GM21619 (cell line): ENCODE results near the gene PSPN.

Source experiments
- ATAC-seq: cut with Tn5 transposase; IDR thresholded peaks from one replicate; pipeline ENCODE4 v1.9.1; 2021; ENCODE audit not compliant: unreplicated experiment

The PSPN gene, protein sequence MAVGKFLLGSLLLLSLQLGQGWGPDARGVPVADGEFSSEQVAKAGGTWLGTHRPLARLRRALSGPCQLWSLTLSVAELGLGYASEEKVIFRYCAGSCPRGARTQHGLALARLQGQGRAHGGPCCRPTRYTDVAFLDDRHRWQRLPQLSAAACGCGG

GRCh38 chr19:6375411-6376010, at the start of gene PSPN:
TSS of gene PSPN (minus strand) at chr19:6375933. CDS start at chr19:6375849, 84 bp downstream.
- ATAC-seq, result no peak

DNA sequence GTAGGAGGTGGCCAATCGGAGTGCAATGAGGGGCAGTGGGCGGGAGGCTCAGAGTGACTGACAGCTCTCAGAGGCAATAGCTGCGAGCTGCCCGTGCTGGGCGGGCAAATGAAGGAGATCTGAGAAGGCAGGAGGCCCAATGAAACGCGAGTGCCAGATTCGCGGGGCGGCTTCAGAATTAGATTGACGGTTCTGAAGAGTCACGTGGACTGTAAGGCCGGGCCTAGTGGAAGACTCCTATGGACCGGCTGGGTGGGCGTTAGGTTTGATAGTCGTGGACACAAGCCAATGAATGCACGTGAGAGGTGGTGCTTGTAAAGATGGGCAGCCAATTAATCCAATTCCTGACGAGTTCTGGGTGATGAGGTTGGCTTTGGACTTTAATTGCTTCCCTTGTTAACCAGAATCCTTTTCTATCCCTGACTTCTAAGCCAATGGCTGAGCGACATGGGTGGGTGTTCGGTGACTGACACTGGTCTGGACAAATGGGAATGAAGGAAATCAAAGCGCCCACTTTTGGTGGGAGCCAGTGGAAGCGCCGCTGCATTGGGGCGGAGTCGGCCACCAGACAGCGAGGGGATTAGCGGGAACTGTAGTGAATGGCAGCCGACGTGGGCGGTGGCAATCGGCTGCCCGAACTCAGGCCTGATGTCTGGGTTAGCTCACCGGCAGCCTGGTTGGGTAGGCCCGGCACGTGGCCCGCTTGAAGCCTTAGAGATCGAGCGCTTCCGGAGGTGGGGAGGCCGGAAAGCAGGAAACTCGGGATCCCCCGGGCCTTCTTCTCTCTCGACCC, 49.4 kb upstream of the PSPN start:
- ATAC-seq, result peak; percentile 82

GRCh38 chr19:6424195-6424938, 48.6 kb upstream of the PSPN start, which contains the start of gene KHSRP:
TSS of gene KHSRP (minus strand) at chr19:6424811. CDS start at chr19:6424701, 110 bp downstream.
- no peak for ATAC-seq

DNA sequence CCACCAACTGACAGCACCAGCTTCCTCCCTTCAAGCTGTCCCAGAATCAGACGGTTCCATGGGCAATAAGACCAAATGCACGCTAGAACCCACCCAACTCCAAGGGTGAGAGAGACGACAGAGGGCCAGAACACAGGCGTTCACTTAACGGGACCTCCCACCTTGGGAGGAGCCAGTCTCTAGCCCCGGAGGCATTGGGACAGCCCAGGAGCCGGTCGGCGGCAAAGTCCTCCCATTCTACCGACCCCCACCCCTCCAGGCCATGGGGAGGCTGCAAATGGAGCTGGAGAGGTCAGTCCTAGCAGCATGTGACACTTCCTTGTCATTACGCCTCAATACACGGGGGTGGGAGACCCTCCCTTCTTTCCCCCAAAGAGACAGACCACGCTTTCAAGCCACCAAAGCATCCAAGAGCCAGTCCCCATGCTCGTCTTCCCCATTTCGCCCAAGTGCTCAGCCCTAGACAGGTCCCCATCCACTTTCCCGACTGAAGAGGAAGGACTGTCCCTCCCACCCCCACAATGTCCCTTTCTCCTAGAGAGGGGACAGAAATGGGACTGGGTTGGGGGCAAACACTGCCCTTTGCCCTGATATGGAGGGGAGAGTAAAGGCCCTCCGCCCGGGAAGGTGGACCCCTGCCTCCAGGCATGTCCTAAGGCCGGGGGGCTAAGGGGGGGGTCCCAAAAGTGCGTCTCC, 47.9 kb upstream of the PSPN start:
- ATAC-seq, result no peak

DNA sequence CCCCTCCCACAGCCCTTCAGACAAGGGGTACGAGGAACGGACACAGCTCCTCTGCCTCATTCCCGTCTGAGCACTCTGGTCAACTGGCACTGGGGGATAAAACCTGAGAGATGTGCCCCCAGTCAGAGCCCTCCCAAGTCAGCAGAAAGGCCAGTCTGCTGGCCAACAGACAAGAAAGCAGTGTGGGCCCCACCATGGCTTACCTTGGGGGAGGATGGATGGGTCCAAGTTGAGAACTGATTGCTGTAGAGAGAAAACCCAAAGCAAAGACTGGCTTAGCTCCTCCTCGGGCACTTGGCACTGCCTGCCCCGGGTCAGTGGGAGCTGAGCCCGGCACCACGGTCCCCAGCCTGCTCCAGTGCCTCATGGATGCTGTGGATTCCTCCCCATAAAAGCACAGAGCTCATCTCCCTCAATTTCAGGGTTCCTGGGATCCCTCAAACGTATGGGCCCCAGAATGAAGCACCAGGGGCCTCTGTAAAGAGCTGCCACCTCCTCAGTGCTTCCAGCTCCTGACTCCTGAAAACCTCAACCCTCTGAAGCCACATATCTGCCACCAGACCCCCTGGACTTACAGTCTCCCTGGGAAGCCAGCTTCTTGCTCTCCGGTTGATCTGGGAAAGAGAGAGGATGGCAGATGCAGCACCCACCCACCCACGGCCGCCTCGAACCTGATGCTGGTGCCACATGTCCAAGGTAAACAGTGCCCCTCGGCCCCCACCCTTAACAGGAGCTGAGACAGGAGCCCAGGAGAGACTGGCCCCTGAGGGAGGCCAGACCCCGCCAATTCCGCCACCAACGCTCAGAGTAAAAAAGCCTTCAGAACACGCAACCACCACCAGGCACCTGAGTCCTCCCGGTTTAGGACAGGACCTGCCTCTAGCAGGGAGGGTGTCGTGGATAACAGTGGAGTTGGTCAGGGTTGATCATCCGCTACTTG, 45.6 kb upstream of the PSPN start:
- no peak for ATAC-seq

GRCh38 chr19:6418562-6418932, 42.8 kb upstream of the PSPN start:
- no peak for ATAC-seq

- ATAC-seq, result no peak
These were observed 42.2 kb upstream of the PSPN start for GRCh38 chr19:6417713-6418561.

DNA sequence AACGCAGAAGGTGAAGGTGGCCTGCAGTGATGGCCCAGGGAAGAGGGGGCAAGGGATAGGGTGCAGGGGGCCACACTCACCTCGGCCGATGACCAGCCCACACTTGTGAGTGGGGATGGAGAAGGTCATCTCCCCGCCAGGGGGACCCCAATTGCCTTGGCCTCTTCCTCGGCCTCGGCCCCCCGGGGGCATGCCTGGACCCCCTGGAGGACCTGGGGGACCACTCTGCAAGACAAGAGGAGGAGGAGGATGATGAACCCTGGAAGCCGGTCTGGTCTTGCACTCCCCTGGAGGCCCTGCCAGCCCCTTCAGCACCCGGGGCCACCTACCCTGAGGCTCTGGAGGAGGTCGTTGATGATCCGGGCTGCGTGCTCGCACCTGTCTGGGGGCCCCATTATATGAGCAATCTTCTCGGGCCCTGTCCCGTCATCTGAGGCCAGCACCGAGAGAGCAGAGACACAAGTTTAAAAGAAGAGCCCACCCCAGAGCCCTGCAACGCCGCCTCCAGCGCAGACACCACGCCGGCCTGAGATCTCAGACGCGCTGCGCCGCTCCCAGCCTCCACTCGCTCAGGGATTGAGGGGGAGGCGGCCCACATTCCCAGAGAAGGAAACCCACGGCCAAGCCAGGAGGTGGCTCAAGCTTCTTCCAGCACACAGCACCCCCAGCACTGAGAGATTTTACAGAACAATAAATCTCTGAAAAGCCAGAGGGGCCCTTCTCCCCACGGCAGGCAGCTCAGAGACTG, 41.1 kb upstream of the PSPN start:
- no peak for ATAC-seq

- ATAC-seq, result no peak
These were observed 40.0 kb upstream of the PSPN start for GRCh38 chr19:6415591-6416190.

GRCh38 chr19:6414793-6415590, 39.3 kb upstream of the PSPN start:
- ATAC-seq, result no peak

DNA sequence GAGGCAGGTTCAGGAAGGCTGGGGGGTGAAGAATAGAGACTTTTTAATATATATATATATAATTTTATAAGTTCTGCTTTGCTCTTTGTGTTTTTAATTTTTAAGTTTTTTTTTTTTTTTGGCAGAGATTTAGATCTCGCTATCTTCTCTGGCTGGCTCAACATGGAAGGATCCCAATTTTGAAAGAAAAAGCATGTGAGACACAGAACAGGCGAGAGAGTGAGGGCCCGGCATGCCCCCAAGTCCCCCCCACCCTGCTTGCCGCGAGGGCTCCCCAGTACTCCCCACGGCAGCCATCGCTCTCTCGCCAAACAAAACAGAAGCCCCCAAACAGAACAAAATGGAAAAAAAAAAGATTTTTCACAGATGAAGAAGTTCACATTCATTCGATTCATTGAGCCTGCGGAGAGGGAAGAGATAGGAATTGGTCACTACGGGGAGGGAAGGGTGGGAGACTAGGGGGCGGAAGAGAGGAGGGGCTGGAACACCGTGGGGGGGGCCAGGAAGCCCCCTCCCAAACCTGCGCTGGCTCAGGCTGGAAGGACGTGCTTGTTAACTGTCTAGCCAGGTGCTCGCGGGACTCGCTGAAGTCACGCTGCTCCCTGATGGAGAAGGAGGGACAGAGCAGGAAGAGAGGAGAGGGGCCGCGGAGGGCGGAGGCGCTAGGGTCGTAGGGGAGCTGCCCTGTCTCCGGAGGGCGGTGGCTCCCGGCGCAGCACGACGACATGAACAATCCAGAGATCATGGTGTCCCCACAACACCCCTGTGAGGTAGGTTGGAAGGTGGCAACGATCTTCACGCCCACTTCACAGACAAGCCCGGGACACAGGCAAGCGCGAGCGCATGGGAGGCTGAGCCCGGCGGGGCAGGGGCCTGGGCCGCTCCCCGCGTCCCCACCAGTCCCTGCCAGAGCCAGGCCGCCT, 38.2 kb upstream of the PSPN start:
- ATAC-seq, result no peak

DNA sequence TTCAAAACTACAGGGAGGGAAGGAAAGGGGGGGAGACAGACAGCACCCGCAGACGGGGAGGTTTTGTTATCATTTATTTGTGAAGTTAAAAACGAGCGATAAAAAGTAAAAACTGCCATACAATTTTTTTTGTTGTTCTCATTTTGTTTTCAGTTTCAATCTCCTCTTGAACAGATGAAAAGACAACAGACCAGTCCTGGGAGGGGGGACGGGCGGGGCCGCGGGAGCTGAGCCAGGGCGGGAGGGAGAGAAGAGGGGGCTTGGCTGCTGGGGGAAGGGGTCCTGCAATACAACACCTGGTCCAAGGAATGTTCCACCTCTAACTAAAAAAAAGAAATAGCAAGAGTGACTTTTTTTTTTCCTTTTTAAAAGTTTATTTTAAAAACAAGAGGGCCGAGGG, 37.6 kb upstream of the PSPN start:
- no peak for ATAC-seq

- ATAC-seq, result no peak
These were observed 36.8 kb upstream of the PSPN start for GRCh38 chr19:6412447-6413091.

DNA sequence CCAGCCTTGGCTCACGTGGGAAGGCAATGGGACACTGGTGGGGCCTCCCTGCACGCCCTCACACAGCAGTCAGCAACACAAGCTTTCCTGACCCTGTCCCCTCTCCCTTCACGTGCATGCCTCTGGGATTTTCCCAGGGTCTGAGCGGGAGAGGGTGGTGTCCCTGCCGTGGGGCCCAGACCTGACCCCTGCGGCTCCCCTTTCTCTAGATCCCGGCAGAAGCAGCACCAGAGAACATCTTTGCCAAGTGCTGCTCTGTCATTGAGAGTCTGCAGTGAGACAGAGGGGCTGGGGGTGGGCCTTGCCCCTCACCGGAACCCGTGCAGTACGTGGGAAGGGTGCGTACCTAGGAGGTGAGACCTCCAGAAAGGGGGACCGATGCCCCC, 36.3 kb upstream of the PSPN start:
- no peak for ATAC-seq

DNA sequence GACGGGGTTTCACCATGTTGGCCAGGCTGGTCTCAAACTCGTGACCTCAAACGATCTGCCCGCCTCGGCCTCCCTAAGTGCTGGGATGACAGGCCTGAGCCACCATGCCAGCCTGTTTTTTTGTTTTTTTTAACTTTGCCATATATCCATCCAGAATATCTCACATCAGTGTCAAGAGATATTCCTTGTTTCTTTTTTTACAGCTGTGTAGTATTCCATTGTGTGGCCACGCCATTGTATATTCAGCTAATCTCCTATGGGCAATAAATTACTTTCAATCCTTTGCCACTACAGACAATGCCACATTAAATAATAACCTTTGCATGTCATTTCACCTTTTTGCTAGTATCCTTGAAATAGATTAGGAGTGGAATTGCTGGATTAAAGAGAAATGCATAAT, 33.6 kb upstream of the PSPN start:
- ATAC-seq, result no peak

DNA sequence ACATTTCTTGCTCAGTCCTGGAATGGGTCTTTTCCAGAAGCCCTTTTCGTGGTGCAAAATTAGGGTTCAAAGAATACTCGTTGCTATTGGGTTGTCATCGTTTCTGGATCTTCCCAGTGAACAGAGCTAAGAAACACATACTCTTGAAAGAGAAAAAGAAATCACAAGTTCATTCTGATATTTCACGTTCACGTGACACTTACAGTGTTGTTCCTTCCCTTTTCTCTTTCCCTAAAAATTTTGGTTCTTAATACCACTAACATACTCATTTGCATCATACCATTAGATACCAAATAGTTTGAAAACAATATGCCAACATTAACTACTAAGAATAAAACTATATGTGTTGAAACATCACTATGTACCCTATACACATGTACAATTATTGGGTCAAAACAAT, 30.7 kb upstream of the PSPN start:
- no peak for ATAC-seq
